CD4-positive, alpha-beta T cell treated with Interleukin-4 for 1 hour (primary cell): ENCODE results near the gene PROM2.

Experiments
- DNase-seq, 2 donors: peaks; one replicate each; pipeline ENCODE4 v3.0.0-alpha.2; 2020 to 2022

Gene PROM2

GRCh38 chr2:95289253-95289652 lies 15.0 kb downstream of the PROM2 start:
- no peak for DNase-seq

- no peak for DNase-seq
Observed at GRCh38 chr2:95291222-95291621, 17.0 kb downstream of the PROM2 start.

- no peak for DNase-seq
Observed at GRCh38 chr2:95292623-95293260, 18.5 kb downstream of the PROM2 start.

- no peak for DNase-seq
Observed at GRCh38 chr2:95294579-95295250, 20.5 kb downstream of the PROM2 start.

GRCh38 chr2:95295376-95295775 lies 21.1 kb downstream of the PROM2 start:
- DNase-seq, result no peak

GRCh38 chr2:95296011-95296410 lies 21.8 kb downstream of the PROM2 start:
- DNase-seq, result no peak

GRCh38 chr2:95296880-95297487 lies 22.7 kb downstream of the PROM2 start, which contains the start of gene KCNIP3:
Gene KCNIP3 (plus strand): TSS chr2:95297347. CDS start chr2:95297439, 92 bp downstream.
- DNase-seq, result no peak

- DNase-seq, result no peak
Observed at GRCh38 chr2:95297639-95298395, 23.6 kb downstream of the PROM2 start.

GRCh38 chr2:95298486-95299111 lies 24.4 kb downstream of the PROM2 start:
- no peak for DNase-seq

GRCh38 chr2:95299961-95300360 lies 25.7 kb downstream of the PROM2 start:
- DNase-seq, result no peak

- no peak for DNase-seq
Observed at GRCh38 chr2:95300450-95300849, 26.2 kb downstream of the PROM2 start.

- no peak for DNase-seq
Observed at GRCh38 chr2:95301186-95301585, 26.9 kb downstream of the PROM2 start.

GRCh38 chr2:95301876-95302641 lies 27.8 kb downstream of the PROM2 start:
- DNase-seq, result no peak

- DNase-seq, result no peak
Observed at GRCh38 chr2:95303191-95303919, 29.1 kb downstream of the PROM2 start.

GRCh38 chr2:95305380-95306061 lies 31.3 kb downstream of the PROM2 start:
- DNase-seq, result no peak

- no peak for DNase-seq
Observed at GRCh38 chr2:95306336-95306895, 32.2 kb downstream of the PROM2 start.

GRCh38 chr2:95307036-95307435 lies 32.8 kb downstream of the PROM2 start:
- no peak for DNase-seq

GRCh38 chr2:95307878-95308277 lies 33.6 kb downstream of the PROM2 start:
- DNase-seq, result no peak

- DNase-seq, result no peak
Observed at GRCh38 chr2:95308426-95308990, 34.3 kb downstream of the PROM2 start.

- no peak for DNase-seq
Observed at GRCh38 chr2:95309599-95309998, 35.4 kb downstream of the PROM2 start.
